Stimulated activated CD4-positive, alpha-beta T cell treated with anti-CD3 and anti-CD28 coated beads, Interleukin-2, amount 100 ng/mL, for 4 hours (primary cell): ENCODE results near the gene ABHD14A.

ENCODE experiments used
- DNase-seq: peaks from one replicate; pipeline ENCODE4 v3.0.0-alpha.2; 2020; ENCODE audit warnings: low read depth

Gene ABHD14A

DNA sequence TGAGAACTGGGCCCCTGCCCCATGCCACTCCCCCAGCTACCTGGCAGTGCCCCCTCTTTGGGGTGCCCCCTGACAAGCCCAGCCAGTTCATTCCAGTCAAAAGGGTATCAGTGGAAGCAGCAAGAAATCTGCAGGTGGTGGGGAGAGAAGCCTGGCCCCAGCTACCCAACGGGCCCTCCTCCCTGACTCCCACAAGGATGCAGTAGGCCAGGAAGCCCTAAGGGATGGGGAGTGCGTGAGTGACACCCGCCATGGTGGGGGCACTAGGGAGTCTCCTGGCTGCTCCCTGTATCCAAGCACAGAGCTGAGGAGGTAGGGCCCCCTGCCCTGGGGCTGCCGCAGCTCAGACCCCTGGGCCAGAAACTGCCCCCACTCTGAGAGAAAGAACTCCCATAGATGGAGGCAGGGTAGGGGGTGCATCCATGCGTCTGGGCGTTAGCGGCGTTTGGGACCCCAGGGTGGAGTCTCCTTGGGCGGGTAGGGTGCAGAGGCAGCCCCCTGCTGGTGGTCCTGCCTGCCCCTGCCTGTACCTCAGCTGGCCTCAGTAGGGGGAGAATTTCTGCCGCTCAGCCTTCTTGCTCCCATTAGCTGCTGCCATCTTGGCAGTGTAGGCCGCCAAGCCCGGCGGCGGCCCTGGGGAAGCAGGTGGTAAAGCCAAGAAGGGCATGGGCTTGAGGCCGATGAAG, 17.2 kb upstream of the ABHD14A start:
- DNase-seq: no peak

DNA sequence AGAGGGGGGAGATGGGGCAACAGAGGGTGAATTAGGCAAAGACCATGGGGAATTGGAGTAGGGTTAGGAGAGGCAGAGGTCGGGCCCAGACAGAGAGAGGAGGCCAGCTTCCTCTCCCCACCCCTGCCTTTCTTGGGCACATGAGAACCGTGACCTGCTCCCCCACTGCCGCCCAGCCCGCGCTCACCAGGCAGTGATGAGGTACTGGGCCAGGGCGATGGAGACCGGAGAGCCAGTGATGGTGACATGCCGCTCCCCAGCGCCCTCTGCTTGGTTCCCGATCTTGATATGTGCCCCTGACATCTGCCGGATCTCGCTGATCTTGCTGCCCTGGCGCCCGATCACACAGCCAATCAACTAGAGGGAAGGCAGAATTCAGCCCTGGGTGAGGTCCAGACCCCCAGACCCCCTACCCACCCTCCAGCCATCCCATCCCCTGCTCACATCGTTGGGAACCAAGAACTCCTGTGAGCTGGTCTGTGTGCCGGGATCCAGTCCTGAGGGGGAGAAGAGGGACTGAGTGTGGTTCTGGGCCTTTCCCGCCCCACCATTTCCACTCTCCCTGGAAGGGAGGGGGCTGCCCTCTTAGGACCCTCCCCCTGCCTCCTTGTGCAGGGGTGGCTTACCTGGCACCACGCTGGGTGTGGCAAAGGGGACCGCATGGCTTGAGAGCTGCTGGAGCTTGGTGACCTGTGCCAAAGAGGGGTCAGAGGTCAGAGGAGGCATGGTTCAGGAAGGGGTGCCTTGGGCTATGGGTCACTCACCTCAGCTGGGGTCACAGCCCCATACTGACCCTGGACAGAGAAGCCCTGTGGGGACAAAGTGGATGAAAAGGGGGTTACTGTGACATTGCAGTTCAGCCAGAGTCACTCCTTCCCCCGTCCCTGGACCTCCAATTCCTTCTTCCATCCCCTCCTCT, 16.0 kb upstream of the ABHD14A start:
- DNase-seq: no peak

DNA sequence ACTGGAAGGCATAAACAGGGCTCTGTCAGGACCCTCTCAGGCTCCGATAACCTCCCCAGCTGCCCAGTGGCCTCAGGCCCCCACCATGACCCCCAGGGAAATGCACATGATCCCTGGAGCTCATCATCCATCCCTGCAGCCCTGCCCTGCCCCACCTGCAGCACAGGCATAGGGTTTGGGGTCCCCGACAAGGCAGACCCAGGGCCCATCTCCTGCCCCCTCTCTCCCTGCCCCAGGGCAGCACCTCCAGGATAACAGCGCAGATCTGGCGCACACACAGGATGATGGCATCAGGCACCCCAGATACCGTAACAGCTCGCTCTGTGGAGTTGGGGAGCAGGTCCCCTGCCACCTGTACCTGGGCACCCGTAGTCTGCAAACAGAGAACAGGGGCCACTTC, 15.2 kb upstream of the ABHD14A start:
- DNase-seq: no peak

DNA sequence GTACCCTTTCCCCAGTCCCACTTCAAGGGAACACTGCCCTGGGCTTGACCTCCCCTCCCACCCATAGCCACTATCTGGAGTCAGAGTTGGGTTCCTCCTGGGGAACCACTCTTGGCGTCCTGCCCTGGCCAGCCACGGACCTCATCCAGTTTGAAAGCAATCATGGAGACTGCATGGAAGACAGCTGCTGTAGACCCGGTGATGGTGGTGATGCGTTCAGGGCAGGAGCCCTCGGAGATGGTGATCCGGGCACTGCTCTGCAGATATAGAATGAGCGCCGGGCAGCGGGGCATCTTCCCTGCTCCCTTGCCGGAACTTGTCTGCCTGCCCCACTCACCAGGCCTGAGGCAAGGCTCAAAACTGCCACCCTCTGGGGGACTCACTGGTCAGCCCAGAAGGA, 14.5 kb upstream of the ABHD14A start:
- DNase-seq: no peak

DNA sequence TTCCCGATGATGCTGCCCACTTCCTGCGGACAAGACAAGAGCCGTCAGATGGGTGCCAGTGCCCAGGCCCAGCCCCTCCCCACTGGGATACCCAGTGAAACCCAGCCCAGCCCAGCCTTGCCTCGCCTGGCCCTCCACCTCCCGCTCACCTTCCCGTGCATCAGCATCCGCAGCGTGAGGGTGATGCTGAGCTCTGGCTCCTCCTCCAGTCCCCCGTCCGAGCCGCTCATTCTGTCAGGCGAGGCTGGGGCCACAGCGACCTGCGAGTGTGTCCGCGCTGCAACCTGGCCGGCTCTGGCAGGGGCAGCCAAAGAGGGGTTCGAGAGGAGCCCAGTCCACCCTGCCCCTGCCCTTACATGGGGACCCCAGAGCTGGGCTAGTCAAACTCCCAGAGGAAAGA, 13.9 kb upstream of the ABHD14A start:
- no peak for DNase-seq

DNA sequence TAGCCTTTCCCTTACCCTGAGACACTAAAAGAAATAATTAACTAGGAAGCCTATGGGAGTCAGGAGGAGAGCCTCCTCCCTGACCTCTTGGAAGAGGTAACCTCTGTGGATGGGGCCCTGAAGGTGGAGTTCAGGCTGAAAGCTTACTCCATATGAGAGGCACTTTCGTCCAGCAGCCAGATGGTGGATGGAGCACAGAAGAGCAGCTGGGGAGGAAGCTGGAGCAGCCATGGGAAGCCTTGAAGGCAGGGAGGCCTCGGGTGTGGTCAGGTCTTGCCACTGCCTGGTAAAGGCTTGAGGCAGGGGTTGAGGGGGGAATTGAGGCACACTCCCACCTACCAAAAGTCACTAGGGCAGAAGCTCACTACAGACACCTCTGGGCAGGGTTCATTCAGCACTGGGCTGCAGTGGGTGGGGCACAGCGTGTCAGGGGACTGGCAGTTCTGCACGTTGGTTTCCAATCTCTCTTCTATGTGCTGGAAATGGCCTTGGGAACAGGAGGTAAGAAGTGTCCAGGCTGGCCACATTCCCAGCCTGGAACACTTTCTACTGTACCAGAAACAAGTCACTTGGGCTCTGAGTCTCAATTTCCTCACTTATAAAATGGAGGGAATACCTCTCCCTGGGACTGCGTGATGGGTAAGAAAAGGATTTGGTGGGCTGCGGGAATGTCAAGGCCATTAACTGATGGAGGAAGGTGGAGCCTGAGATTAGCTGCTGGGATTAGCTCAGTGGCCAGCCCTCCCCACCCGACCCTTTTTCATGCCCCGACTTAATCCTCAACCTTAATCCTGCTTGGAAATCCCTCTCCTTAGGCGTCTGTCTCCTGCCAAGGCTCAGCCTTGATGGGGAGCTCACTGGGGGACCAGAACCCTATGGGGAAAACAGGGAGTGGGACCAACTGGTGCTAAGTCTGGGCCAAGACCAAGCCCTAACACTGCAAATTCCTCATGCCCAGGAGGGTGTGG, 13.0 kb upstream of the ABHD14A start:
- no peak for DNase-seq

DNA sequence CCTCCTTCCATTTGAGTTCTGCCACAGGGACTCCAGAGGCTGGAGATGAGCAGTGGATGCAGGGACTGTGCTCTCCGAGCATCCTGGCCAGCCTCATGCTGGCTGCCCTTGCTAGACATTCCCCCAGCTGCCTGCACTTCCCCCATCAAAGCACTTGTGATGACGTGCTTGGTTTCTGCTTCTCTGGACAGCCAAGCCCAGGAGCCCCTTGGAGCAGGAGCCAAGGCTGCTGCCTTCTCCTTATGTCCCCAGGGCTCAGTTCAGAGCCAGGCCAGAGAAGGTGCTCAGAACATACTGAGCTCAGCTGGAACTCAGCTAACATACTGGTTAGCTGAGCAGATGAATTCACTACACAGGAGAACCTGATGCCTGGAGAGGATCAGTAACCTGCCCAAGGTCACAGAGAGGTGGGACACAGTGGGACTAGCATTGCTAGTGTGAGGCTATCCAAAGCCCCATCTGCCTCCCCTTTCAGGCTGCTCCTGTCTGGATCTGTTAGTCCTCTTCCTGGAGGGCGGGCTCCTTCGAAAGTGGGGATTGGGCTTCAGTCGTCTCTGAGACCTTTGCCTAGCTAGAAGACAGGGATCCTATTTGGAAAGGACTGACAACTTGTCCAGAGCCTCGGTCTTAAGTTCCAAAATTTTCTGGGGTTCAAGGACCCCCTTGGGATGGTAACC, 11.9 kb upstream of the ABHD14A start:
- DNase-seq: no peak

DNA sequence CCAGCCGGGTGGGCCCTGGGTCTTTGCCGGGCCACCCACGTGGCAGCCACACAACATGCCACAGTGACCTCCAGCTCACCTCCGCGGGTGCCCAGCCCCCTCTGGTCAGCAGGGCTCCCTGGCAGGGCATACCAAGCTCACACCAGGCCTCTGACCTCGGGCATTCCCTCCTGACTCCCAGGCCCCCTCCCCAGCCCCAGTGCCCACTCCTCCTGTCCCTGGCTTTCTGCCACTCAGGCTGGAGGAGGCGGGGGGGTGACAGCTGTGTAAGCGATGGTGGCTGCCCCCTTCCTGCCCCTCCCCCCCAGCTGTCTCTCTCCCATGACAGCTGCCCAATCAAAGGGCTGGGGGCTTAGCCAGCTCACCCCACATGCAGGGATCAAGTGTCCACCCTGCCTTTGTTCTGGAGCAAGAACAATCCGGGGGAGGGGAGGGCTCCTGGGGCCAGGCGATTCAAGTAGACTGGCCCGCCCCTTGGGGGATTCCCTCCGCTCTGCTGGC, 10.9 kb upstream of the ABHD14A start:
- no peak for DNase-seq

DNA sequence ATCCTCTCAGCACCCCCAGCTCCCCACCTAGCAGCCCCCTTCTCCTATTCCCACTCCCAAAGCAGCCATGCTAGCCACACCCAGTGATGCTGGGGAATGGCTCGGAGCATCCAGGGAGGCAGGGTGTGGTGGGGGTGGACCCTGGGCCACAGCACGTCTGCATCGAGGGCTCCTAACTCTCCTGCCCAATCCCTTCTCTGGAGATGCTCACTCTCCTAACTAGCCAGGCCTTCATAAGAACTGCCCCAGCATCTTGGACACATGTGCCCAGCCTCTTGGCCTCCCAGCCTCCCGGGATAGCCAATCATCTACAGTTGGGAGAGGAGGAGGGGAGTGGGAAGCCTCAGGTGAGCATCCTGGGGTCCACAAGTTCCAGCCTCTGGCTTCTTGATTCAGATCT, 10.3 kb upstream of the ABHD14A start:
- no peak for DNase-seq

DNA sequence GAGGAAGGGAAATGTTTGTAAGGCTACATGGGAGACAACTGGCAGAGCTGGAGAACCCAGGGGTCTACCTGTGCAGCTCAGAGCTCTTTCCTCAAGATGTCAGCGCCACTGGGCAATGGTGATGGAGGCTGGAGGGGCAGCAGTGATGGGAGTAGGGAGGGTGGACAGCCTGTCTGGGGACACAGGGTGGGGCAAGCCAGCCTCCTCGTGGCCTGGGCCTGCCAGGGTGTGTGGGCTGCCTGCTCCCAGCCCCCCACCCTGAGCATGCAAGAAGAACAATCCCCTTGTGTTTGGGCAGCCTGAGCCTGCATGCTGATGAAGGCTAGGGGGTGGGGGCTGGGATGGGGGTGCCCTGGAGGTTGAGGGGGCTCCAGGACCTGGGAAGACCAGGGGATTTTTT, 8.8 kb upstream of the ABHD14A start:
- no peak for DNase-seq

DNA sequence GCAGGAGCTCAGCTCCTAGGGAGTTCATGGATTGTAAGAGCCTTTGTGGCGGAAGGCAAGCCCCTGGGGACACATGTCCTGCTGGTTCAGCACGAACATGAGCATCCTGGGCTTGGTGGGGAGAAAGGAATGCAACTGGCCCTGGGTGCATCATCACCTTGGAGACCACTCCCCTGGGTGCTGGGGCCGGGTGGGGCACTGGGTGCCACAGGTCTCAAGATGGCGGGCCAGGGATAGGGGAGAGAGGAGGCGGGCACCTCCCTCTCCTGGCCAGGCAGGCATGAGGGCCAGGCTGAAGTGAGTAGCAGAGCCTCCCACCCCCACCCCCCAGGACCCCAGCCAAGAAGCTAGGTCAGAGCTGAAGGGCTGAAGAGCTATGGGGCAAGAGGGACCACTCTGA, 8.4 kb upstream of the ABHD14A start:
- no peak for DNase-seq

DNA sequence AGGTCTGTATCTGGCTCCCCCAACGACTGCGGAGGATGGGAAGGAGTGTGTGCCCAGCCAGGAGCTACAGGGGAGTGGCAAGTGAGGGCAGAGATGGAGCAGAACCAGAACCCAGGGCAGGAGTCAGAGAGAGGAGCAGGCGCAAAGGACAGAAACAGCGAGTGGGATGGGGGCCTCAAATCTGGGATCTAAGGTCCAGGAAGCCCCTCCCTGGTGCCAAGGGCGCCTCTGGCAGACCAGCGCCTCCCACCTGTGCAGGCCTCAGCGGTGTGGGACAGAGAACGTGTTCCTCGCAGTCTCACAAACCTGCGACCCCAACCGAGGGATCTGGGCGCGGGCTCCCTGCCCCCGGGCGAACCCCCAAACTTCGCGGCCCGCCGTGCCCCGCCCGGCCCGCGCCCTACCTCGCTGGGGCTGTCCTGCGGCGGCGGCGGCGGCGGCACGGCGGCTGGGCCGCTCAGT, 7.9 kb upstream of the ABHD14A start:
- DNase-seq: no peak

DNA sequence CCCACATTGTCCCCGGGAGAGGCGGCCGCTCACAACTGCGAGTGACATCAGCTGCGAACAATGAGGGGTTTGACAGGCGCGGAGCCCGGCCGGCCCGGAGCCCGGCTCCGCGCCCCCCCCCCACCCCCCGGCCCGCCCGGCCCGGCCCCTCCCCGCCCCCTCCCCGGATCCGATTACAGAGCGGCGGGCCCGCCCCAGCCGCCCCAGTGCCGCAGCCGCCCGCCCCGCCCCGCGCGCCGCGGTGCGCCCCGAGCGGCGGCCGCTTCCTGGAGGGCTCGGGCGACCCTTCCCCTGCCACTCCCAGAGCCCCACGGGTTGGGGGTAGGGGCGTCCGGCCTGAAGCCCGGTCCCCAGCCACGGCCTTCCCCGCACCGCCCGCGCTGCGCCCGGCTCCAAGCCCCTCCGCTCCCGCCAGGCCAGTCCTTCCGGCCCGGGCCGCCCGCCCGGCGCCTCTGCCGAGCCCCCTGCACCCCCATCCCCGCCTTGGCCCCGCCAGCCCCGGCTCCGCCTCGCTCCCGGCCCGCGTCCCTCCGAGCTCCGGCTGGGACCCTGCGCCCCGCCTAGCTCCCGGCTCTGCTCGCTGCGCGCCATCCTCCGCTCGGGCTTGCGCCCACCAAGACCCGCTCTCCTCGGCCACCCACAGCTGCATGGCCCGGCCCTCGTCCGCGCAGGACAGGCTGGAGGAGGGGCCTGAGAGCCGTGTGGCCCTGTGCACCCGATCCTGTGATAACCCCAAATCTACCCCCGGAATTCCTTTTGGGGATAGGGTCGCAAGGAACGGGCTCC, 7.3 kb upstream of the ABHD14A start, which contains the start of gene PCBP4:
PCBP4 (minus strand) TSS at position 71 of the 786 bp plus-strand sequence. CDS start 6,214 bp downstream, outside the sequence.
- DNase-seq: no peak

DNA sequence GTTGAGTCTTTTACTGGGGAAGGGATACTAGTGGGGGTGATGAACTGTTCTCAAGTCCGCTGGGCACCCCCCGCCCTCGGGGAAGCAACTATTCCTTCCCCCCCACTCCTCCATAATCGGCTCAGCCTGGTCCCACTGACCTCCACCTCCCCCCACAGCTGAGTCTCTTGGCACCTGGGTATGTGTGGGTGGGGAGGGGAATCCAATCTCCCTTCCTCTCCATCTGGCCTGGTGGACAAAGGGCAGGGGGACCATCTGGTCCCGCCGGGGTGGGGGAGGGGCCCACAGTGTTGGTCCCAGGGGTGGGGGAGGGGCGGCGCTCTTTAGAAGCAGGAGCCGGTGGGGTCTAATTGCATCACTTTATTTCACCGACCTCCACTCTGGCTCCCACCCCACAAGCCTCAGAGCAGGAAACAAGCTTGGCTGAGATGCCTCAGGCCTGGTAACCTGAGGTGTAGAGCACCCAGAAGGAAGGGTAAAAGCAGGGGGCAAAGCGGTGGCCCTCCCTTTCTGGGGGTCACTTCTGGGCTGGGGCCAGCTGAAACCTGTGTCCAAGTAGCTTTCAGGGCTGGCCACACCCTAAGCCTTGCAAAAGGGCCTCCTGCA, 6.6 kb upstream of the ABHD14A start:
- no peak for DNase-seq

DNA sequence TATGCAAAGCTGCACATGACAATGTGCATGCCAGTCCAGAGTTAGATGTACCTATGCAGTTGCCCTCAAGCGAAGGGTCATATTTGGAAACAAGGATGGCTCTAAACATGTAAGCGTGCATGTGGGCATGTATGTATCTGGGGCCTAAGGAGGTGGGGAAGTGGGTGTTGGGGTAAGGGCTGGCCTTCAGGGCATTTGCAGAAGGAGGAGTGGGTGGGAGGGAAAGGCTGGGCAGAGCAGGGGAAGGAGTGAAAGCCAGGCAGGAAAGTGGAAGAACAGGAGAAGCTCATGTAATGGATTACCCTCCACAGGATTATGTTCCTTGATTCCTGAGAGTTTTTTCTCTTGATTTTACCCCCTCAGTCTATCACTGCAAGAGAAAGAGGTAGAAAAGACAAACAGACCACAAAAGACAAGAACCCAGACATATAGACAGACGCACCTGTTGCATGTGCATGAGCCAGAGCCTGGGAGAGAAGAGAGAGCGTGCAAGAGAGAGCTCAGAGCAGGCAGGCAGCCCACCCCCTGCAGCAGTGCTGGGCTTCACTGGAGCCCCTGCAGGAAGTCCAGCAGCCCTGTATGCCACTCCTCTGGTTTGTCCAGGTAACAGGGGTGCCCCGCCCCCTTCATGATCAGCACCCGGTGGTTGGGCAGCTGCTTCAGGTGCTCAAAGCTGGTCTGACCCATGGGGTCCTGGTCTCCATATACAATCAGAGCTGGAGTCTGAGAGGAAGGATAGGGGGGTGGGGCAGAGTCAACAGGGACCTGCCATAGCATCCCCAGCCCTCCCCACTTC, 5.8 kb upstream of the ABHD14A start:
- no peak for DNase-seq

DNA sequence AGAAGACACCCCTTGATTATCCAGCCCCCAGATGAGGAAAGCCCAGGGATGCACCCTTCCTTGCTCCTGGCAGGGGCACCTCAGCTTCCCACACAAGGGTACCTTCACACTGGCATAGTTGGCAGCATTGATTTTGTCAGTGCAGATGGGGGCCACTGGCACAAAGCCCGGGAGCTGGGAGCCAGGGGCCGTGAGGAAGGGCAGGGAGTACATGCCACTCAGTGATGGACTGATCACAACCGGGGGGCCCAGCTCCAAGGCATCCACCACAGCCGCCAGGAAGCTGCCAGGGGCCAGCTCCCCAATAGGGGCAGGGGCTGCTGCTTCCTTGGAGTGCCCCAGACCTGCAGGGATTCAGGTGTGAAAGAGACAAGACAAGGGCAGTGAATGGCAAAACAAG, 5.0 kb upstream of the ABHD14A start:
- no peak for DNase-seq

DNA sequence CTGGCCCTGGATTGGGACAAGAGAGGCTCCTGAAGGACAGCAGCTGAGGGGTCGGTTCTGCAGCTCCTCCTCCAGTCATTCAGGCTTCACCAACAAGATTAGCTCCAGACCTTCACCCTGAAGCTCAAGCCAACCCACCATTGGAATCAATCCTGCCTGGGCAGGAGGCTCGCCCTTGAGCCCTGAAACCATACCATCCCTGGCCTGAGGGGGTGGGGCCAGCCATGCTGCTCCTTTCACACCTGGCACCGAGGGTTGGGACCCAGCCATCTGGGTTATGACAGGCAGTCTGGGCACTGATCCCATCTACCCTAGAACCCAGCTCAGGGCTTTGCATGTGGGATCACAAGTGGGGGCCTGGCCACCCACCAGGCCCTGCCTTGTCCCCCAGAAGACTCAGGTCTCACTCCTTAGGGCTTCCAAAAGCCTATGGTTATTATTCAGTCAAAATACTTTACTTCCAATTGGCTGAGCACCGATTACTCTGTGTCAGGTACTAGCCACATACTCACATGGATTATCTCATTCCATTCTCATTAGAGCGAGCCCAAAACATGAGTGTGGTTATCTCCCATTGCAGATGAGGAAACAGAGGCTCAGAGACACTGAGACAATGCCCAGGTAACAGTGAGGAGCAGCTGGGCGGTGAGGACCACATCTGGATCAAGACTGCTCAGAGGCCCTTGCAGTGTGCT, 4.1 kb upstream of the ABHD14A start:
- DNase-seq: no peak

DNA sequence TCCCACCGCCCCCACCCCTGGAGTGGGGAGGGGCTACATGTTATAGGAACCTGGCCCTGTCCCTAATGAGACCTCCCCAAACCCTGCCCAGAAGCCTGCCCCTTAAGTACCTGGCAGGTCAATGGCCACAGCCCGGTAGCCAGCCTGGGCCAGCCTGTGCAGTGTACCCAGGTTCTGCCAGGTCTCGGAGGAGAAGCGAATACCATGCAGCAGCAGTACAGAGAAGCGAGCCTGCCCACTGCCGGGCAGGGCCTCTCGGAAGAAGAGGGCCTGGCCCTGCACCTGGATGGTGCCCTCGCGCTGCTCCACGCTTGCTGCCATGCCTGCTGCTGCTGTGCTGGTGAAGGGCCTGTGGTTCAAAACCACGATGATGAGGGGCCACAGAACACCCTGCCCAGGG, 3.5 kb upstream of the ABHD14A start:
- no peak for DNase-seq
